ENCODE measurements around the gene BNC2.

BNC2 gene

DNA sequence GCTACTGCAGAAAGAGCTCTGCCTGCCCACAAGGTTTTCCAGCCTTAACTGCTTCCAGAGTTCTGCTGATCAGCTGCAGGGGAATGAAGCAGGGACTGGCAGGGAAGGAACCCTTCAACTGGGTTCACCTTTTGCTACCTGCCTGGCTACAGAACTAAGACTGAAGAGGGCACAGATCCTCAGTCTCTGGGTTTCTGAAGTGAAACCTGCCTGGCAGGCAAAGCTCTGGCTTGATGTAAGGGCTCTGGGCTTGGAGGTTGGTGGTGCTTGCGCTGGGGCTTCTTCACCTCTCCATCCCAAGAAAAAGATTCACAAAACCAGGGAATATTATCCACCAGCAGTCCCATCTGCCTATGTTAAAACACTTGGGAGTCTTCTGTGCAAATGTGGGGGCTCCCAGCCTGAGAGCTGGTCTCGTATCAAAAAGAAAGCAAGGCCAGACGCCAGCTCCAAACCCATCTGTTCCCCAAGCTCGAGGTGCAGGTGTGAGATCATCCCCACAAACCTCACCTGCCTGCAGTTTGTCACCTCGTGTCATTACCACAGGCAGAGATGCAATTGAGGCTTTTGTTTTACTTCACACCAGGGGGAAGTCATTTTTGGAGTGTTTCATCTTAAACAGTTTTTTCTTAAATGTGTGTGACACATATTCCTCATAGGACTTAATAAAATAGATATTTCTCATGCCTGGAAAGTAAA is 58.3 kb downstream of the BNC2 start:
- no peak for FAIRE-seq

- FAIRE-seq: no peak
These were observed 60.4 kb downstream of the BNC2 start for GRCh38 chr9:16809912-16810610.

DNA sequence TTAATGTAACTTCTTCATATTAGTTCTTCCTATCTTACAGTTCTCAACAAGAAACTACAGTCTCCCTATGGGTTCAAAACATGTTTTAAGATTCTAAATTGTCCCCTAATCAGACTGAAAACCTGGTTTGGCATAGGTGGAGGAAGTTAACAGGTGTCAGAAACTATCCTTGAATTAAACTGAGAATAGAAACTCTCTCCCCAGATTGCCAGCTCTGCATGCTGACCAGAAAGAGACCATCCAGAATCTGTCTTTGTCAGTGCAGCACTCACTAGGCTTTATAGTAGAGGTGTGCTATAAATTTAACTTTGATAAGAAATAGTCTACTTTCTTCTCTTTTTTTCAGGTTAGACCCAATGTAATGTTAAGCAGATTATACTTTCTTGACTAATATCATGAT is 63.8 kb downstream of the BNC2 start:
- FAIRE-seq: no peak

- FAIRE-seq: no peak
These were observed 66.8 kb downstream of the BNC2 start for GRCh38 chr9:16803648-16804047.

- no peak for FAIRE-seq
These were observed 68.5 kb downstream of the BNC2 start for GRCh38 chr9:16801871-16802466.

GRCh38 chr9:16796304-16796825 is 74.1 kb downstream of the BNC2 start:
- FAIRE-seq: no peak

- no peak for FAIRE-seq
These were observed 75.4 kb downstream of the BNC2 start for GRCh38 chr9:16794871-16795639.

DNA sequence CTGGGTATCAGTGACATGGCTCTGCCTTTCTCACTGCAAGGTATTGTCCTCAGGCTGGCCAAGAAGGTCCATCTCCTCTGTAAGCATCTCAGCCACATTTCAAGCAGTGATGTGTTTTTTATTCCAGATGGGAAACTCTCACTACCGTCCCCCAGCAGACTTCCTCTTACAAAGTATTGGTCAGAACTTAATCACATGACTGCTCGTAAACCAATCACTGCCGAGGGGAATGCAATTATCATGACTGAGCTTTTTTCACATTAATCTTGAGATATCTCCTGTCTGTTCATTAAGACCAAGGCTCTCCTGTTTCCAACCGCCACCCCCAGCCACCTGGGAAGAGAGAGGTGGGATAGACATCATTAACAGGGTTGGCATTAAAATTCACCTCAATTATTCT is 76.4 kb downstream of the BNC2 start:
- FAIRE-seq: no peak

GRCh38 chr9:16787724-16788123 is 82.7 kb downstream of the BNC2 start:
- FAIRE-seq: no peak

GRCh38 chr9:16784002-16784401 is 86.5 kb downstream of the BNC2 start:
- no peak for FAIRE-seq

- FAIRE-seq: no peak
These were observed 88.0 kb downstream of the BNC2 start for GRCh38 chr9:16782490-16782889.

DNA sequence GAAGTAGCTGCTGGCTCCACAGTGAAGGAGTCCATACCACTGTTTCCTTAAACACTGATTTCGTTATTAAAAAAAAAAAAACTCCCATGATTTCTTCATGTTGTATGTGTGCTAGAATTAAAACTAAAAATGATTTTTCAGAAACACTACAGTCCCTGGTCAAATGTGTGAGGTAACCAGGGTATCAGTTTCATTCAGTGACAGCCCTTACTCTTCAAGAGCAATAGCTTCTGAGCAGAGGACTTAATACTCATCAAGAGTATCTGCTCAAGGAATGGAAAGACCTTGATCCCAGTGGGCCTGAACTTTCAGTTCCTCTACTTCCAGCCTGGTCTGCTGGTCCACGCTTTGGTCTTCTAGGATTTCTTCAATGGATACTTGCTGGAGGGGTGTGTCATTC is 95.1 kb downstream of the BNC2 start:
- FAIRE-seq: no peak

DNA sequence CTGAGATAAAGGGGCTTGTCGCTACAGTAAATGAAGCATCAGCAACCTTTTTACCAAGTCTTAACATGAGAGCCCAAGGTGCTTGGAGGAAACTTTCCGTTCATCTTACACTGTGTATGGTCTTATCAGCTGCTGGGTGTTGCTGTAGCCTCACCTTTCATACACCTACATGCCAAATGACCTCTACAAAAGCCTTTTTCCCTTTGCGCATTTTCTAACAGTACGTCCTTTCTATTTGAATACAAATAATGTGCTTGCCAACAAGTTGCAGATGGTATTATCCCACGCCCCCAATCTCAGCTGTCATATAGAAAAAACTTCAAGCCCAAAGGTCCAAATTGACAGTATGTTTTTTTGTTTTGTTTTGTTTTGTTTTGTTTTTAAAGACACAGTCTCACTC is 96.9 kb downstream of the BNC2 start:
- no peak for FAIRE-seq

DNA sequence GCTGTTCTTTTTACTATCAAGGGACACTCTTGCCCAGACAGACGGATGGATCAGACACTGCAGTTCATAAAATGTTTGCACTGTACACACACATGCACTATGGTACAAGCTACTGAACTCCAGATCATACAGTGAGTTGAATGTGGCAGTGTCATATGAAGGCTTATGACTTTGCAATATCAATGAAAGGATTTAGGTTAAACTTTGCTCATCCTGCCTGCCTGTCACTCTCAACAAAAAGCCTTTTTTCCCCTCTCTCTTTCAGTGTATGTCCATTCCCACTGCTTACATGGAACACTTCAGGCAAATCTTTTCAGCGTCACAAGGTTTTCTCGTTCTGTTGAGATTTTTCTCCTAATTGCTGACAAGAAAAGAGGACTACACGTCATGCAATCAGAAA is 97.4 kb downstream of the BNC2 start:
- FAIRE-seq: no peak

- no peak for FAIRE-seq
These were observed 99.1 kb downstream of the BNC2 start for GRCh38 chr9:16771356-16771755.

DNA sequence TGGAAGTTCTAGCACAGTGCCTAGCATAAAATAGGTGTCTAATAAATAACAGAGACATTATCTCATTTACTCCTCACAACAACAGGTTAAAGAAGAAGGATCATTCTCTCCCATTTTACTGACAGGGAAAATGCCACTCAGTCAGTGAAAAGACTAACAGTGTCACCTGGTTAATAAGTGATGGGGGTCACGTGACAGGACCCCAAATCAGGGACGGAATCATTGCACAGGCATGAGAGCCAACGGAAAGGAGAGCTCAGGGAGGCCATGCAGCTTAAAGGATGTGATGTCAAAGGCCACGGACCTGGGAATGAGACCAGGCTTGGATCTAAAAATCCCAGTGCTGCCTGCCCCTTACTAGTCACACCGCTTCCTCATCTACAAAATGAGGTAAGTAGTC is 101.2 kb downstream of the BNC2 start:
- FAIRE-seq: no peak

- no peak for FAIRE-seq
These were observed 101.7 kb downstream of the BNC2 start for GRCh38 chr9:16768816-16769215.

GRCh38 chr9:16767366-16767765 is 103.1 kb downstream of the BNC2 start:
- FAIRE-seq: no peak

DNA sequence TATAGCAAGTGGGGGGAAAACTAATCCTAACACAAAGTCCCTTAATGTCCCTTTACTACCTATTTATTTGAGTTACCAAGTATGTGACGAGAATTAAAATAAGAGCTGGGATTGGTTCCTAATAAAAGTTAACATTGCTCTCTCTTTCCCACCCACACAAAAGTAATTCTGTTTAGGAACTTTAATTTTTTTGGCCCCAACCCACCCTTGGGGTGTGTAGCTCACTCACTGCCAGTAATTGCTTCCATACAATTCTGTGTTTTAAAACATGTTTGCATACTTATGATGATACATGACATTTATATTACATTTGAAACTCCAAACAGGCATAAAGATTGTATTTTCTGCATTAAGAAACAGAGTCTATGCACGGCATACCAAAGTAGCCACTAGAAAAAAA is 106.5 kb downstream of the BNC2 start:
- no peak for FAIRE-seq

DNA sequence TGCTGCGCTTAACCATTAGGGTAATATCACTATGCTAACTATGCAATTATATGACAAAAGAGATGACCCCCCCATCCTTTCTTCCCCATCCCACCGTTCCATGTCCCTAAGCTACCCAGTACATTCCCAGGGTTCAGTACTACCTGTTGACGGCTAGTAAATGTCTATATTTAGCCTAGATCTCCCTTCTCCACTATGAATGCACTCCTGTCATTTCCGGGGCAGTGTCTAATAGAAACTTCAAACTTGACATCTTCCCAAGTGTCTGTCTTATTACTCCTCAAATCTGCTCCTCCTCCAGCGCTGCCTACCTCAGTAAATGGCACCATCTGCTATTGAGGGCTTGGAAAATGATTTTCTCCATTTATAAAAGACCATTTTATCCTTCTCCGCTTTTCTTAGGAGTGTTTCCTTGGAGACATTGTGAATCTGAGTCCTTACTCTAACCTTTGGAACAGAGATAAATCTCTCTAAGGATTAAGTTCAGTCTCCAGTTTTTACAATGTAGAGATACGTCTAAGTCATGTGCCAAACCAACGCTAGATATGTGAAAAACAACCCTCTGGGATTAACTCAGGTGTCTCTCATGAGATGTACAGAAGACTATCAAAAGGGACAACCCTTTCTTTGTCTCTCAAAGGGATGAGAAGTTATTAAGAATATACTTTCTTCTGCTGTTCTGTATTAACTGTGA is 114.9 kb downstream of the BNC2 start:
- FAIRE-seq: no peak

DNA sequence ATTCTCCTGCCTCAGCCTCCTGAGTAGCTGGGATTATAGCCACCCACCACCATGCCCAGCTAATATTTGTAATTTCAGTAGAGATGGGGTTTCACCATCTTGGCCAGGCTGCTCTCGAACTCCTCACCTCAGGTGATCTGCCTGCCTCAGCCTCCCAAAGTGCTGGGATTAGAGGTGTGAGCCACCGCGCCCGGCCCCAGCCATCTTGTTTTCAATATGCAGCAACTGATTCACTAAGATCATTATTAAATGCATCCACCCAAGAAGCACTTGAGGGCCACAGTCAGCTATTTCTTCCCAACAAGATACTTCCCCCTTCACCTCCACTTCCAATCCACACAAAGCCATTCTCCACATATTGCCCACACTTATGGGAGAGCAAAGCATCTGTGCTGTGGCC is 115.8 kb downstream of the BNC2 start:
- FAIRE-seq: no peak

- no peak for FAIRE-seq
These were observed 117.2 kb downstream of the BNC2 start for GRCh38 chr9:16753256-16753655.

- FAIRE-seq: no peak
These were observed 117.9 kb downstream of the BNC2 start for GRCh38 chr9:16752601-16753000.

Measured in TTC549 (cell line).